PC-9 (cell line): Measurements from ENCODE around the gene EZR.

Source experiments
- CTCF ChIP-seq: fragments of 200-600 bp; sonication (generic); conservative IDR thresholded peaks from 2 replicates; pipeline ENCODE4 v1.6.1; 2017; ENCODE audit warnings: mixed run types, antibody characterized with exemption, mild to moderate bottlenecking, moderate library complexity
- EZH2 ChIP-seq: fragments of 200-600 bp; sonication (generic); IDR thresholded peaks from 2 replicates; pipeline ENCODE4 v1.8.0; 2017; ENCODE audit warnings: antibody characterized with exemption, low read depth

- no peak for TF ChIP-seq CTCF
- no peak for TF ChIP-seq EZH2
These were observed 49.9 kb downstream of the EZR start for GRCh38 chr6:158769234-158769770.
